HG02588 (cell line): Measurements from ENCODE around the gene ZNF32.

Source experiments
- ATAC-seq: cut with Tn5 transposase; IDR thresholded peaks from one replicate; pipeline ENCODE4 v1.9.1; 2021; ENCODE audit warnings: mild to moderate bottlenecking, moderate library complexity; ENCODE audit not compliant: unreplicated experiment

The ZNF32 gene

DNA sequence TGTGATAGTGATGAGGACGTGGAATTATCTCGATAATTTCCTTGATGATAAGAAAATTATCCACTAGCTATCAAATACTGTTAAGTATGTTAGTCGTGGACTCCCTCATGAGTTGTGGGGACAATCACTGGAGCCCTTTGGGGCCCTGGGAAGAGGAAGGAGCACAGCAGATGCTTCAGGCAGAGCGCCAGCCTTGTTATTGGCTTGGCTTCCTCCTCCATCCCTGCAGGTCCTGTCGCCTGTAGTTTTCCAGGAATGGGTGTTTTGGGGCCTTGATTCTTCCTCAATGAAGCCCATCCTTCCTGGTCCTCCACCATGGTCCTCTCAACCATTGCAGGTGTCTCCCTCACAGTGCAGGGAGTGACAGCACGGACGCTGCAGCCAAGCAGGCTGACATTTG lies 32.5 kb upstream of the ZNF32 start:
- ATAC-seq, result no peak

DNA sequence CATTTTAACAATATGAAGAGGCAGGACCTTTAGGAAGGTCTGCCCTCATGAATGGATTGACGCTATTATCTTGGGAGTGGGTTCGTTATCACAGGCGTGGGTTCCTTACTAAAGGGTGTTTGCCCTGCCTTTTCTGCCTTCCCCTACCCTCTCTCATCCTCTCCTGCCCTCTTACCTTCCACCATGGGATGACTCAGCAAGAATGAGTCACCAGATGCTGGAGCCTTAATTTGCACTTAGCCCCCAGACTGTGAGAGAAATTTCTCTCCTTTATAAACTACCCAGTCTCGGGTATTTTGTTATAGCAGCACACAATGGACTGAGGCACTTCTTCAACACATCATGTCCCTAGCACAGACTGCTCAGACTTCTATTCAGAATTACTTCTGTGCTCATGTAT lies 31.4 kb upstream of the ZNF32 start:
- no peak for ATAC-seq

DNA sequence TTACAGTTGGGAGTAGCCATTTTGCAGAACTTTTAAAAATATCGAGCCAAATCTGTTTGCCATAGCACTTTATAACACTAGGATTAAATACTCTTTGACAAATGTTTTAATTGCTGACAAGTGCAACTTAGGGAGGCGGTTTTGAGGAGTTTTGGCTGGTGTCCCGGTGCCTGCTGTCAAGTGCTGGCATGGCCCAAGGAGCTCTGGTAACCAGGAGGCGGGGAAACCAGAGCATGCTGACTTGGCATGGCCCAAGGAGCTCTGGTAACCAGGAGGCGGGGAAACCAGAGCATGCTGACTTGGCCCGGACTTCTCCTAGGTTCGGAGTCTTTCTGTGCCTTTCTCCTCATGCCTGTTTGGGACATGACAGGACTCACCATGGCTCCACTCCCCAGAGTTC lies 30.8 kb upstream of the ZNF32 start:
- no peak for ATAC-seq

DNA sequence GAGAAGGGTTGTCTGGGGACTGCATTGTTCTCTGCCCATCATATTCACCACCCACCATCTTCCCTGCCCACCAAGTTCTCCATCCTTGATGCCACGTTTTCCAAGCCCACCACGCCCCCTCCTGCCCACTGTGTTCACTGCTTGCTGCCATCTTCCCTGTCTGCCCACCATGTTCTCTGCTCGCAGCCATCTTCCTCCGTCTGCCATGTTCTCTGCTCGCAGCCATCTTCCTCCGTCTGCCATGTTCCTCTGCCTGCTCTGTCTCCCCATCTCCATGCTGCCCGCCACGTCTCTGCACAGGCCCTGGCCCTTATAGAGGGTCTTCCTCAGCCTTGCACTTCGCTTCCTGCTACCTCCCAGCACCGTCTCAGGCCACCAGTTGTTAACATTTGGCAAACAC lies 30.0 kb upstream of the ZNF32 start:
- ATAC-seq, result no peak

DNA sequence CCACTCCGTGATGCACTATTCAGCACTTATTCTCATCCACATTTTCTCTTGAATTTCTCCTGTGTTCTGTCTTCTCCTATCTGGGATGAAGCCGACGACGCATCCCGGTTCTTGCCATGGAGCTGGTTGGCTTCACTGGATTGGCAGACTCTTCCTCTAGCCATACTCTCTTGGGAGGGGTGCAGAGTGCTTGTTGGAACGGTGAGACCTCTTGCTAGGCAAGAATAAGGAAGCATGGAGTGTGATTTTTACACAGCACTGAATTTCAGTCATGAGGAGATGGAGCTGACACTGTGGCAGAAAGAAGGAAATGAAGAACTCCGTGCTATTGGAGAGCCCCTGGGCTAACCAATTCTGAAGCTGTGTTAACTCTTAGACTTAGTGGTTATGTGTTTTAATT lies 28.2 kb upstream of the ZNF32 start:
- ATAC-seq, result no peak

DNA sequence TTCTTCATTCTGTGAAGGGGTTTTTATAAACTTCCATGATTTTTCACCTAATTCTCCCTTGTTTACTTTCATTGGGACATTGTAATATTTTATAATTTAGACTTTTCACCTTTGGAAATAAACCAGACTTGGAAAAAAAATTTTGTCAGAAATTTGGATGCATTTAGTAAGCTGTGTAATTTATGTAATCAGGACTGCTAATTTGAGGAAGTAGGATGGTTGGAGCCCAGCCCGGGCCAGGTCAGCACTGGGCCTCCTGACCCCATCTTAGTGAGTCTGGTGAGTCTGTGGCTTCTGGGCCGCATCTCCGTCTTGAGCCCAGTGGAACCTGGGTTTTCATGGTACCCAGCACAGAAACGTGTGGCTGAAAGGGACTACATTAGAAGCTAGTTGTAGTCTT lies 27.6 kb upstream of the ZNF32 start:
- ATAC-seq, result no peak

DNA sequence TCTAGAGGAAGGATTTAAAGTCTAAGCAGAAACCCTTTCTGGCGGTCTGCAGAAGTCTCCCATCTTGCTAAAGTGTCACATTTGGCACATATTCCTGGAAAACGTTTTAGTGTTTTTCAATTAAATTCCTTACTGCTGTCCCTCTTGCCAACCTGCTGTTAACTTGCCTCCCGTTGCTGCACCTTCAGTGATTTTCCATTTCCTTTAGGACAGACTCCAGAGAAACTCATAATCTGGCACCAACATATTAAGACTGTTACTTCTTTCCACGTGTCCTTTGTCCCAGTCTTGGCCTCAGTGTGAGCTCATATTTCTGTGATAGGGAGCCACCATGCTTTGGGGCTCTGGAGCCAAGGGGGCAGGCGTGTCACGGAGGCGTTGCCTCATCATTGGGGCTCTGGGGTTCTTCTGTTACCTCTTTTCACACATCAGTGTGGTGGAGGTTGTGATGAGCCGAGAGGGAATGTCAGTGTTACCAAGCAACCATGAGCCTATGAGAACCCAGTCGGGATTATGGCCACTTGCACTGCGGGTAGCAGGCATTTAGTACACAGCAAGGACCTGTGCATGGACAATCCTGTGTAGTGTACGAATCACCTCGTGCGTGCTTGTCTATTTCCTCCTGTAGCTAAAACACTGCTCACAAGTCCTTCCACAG lies 26.0 kb upstream of the ZNF32 start:
- ATAC-seq, result no peak

DNA sequence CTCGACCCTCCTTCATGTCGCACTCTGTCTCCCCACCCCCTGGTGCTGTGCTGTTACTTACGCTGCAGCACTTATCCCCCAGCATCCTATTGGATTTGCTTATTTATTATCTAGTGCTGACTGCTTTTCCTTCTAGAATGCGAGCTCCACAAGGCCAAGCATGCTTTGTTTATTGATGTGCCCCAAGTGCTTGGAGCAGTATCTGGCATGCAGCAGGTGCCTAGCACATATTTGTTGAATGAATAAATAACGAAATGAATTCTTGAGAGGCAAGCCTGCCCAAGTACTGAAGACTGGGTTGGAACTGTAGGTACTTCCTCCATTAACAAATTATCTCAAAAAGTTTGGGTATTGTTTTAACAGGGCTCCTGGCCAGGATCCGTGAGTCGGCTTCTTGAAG lies 24.8 kb upstream of the ZNF32 start:
- no peak for ATAC-seq

DNA sequence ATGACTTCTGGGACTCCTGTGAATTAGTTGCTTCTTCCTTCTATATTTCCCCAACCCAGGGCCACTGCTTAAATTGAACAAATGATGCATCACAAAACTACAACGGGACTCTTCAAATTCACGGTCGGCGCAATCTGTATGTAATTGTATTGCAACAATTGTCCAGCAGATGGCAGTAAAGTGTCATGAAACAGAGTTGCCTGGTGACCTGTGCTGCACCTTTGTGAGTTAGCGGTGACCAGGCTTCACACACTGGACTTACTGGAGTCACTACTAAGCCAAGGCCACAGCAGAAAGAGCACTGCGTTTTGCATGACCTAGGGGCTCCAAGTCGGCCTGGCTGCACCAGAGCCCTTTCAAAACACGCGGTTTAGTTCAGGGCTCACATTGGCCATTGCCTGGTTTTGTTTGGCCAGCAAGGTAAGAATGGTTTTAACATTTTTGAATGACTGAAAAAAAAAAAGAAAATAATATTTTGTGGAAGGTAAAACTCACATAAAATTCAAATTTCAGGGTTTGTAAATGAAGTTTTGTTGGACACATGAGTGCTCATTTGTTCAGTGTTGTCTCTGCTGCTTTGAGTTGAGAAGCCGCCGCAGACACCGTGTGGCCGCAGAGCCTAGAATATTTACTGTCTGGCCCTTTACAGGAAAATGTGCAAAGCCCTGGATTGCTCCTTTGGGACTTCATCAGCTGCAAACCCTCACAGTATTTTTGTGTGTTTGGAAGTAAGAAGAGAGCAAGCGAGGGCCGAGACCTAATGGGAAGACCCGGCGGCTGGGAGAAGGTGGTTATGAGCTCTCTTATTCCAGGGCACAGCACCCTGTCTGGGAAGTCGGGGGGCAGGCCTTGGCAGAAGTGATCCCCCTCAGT lies 23.2 kb upstream of the ZNF32 start:
- ATAC-seq, result peak; percentile 58

DNA sequence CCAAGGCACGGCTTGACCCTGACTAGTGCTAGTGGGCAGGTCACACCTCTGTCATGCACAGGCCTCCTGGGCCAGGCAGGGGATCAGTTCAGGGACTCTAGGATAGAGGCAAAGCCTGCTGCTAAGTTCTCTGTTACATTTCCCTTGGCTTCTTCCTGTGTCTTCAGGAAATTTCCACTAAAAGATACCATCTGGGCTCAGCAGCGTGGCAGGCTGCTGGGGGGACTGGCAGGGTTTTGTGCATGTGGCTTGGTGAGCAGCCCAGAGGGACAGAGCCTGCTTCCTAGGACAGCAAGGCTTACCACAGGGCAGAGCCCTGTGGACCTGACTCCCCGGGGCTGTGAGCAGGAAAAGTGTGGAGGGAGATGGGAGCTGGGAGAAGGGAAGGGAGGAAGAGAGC lies 20.7 kb upstream of the ZNF32 start:
- ATAC-seq, result no peak

DNA sequence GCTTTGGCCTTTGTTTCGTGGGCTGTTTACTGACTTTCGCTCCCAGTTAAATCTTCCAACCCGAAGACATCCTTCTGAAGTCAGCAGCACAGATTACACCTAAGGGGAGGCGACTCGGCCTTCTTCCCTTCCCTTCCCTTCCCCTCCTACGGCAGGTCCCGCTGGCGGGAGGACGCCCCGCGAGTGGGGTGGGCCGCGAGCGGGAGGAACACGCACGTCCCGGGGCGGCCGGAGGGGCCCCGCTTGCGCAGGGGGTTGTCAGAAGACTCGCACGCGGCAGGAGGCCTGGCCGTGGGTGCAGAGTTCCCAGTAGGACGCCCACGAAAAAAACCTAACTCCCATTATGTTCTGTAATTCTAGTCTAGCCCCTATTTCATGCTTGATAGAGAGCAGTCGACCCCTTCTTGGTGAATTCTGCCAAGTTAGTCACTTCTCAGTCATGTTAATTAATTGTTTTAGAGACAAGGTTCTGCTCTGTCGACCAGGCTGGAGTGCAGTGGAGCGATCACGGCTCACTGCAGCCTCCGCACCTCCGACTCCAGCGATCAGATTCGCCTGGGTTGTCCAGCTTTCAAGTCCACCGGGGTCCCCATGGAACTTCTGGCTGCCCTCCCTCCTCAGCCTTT lies 19.2 kb upstream of the ZNF32 start:
- no peak for ATAC-seq

DNA sequence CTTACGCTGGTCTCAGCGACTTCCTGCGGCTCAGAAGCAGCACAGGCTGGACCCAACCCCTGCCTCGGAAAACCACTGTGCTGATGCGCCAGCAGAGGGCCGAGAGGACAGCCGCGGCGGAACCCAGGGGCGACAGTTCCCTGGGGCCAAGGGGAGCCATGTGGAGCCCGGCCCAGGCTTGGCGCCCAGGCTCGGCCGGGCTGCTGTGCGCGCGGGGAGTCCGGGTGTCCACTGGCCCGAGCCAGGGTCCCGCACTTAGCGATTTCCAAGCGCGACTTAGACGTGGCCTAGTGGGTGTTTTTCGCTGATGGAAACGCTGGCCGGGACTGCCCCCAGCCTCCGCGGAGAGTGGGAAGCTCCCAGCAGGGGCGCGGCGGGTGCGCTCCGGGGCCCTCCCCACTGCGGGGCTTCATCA lies 18.6 kb upstream of the ZNF32 start:
- ATAC-seq, result no peak

DNA sequence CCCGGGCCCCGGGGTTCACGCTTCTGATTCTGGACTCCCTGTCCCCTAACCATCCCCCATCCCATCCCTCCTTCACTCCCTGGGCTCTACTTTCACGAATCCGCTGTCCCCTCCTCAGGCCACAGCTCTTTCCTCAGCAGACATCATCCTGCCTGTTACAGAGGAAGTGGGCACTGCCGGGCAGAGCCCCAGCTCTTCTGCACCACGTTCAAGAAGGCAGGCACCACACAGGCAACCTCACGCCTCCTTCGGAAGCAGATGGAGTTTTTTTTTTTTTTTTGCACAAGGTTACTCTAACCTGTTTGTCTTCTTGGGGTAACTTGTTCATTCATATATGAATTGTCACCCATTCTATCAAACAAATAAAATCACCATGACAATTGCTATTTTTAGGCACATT lies 17.9 kb upstream of the ZNF32 start:
- no peak for ATAC-seq

DNA sequence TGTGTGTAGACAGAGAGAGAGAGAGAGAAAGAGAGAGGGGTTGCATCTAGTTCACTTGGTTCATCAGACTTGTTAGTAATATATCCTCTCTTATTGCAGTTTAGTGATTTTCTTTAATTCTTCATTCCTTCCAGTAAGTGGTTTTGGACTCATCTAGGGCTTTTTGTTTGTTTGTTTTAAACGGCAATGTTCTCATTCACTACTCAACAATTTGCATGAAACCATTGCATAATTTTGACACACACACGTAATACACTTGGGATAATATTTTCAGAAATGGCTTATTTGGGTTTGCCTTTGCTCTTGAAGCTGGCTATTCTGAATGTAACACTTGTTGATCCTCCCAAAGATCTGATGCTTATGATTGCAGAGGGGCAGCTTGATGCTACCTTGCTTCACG lies 16.4 kb upstream of the ZNF32 start:
- no peak for ATAC-seq

DNA sequence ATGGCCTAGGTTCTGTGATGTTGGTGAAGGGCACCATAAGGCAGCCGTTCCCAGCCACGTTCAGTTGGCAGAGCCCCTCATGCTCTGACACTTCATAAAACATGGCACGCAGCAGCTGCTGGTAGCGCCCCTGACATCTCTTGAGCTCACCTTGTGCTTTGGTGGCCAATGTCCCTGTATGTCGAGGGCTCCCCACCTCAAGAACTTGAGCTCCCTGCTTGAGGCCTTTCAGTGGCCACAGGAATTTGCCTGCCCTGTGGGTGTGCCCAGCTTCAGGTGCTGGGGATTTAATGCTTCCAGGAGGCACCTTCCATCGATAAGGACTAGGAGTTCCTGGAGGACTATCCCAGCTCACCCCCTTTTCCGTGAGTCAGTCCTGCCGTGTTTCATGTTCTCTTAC lies 9.5 kb upstream of the ZNF32 start:
- ATAC-seq, result no peak

DNA sequence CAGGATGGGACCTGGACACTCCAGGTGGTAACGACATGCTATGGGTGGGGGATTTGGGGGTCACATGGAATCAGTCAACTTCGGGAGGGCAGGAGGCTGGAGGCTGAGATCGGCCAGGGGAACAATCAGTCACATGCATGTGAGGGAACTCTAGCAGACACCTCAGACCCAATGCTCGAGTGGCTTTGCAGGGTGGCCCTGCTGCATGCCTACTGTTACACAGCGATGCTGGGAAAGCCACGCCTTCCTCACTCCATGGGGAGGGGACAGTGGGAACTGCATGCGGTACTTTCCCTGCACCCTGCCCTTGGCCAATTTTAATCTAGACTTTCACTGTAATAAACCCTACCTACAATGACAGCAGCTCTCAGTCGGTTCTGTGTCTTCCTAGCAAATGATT lies 6.6 kb upstream of the ZNF32 start:
- ATAC-seq, result no peak

DNA sequence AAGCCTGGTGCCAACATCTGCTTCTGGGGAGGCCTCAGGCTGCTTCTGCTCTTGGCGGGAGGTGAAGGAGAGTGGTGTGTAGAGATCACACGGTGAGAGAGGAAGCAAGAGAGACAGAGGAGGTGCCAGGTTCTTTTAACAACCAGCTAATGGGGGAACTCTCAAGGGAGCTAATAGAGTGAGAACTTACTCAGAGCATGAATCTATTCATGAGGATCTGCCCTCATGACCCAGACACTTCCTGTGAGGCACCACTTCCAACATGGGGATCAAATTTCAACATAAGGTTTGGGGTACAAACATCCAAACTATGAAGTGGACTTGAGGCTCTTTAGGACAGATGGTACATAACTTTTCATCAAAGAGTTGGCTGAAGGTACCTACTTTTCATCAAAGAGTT lies 5.1 kb upstream of the ZNF32 start:
- ATAC-seq, result no peak

DNA sequence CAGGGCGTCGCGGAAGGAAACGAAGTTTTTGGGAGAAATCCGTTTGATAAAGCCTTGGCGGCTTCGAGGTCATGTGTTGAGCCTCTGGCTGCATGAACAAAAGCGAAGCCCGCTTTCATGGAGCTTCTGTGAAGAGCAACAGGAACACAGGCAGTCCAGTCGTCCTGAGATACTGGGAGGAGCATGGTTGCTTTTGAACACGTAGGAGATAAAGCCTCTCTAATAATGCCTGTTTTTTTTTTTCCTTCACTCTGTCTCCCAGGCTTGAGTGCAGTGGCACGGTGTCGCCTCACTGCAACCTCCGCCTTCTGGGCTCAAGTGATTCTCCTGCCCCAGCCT lies 473 bp upstream of the ZNF32 start:
- peak; percentile 1 for ATAC-seq

DNA sequence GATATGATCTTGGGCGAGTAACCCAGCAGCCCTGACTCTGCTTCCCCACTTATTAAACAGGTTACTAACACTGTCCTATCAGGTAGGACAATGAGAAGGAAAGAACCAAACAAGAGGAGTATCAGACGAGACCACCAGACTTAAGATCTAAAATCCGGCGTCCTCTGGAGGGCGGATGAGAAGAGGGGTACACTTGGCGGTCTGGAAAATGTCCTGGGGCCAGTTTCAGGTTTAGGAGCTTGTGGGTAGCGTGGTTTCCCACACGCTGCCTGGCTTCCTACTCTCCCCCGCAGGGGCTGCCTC lies 635 bp downstream of the ZNF32 start:
- ATAC-seq, result no peak

DNA sequence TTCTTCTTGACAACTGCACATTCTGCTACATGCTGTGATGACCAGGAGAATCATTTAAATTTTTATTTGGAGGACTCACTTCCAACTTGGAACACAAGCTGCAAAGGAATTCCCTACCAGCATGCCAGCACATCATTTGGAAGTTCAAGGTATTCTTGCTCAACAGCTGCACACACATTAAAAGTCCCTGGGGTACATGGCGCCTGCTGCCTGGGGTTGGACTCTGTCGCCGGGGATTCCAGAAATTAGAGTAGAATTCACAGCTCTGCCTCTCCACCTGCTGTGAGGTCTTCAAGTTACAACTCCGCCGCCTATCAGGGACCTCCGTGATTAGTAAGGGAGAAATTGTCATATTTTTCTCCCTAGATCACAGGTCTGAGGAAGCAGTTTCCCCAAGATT lies 1.1 kb downstream of the ZNF32 start:
- ATAC-seq, result no peak

DNA sequence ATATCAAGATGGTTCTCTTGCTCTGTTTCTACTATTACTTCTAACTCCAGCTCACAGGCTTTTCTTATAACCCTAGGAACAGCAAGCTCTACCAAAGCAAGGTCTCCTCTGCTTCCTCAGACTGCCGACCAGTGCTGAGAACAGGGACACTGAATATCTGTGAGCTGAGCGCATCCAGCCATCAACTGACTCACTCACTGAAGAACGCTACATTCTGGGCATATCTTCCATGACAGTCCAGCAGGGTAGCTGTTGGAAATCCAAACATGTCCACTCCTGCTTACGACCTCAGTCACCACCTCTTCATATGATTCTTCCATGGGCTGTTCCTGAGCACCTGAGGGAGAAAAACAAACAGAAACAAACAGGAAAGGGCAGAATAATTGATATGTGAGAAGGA lies 2.8 kb downstream of the ZNF32 start:
- ATAC-seq, result no peak

DNA sequence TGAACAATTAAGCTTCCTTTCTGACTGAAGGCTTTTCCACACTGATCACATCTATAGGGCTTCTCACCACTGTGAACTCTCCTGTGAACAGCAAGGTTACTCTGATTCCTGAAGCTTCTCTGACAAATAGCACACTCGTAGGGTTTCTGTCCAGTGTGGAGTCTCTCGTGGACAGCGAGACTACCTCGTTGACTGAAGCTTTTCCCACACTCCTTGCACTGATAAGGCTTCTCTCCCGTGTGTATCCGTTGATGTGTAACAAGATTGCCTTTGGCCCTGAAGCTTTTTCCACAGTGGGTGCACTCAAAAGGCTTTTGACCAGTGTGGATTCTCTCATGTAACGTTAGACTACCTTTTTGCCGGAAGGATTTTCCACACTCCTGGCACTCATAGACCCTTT lies 4.4 kb downstream of the ZNF32 start:
- ATAC-seq, result no peak

DNA sequence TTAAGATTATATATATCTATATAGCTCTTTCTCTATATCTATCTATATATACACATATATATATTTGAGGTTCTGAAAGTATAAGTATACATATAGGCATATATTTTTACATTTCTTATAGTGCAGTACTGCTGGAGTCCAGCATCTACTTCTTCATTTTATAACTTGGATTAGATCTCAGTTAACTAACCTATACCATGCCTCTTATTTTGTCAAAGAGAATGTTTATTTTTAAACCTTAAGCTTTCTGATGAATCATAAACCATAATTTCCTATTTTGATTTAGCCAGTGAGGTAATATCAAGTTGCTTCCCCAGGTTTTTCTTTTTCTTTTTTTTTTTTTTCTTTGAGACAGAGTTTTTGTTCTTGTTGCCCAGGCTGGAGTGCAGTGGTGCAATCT lies 8.1 kb downstream of the ZNF32 start:
- ATAC-seq, result no peak
